MM.1S (cell line): Measurements from ENCODE around the gene MRM3.

Source experiments
- CTCF ChIP-seq: fragments of 300-600 bp; sonication (generic); IDR thresholded peaks from 2 replicates; pipeline ENCODE4 v1.5.1; 2016; ENCODE audit warnings: antibody characterized with exemption, low read length, mixed read lengths
- EZH2 ChIP-seq: fragments of 300-600 bp; sonication (generic); optimal IDR thresholded peaks from 2 replicates; pipeline ENCODE3; 2017; ENCODE audit warnings: low read depth, mild to moderate bottlenecking, antibody characterized with exemption, low read length, mixed read lengths
- EZH2phosphoT487 ChIP-seq: fragments of 300-600 bp; sonication (generic); IDR thresholded peaks from 2 replicates; pipeline ENCODE4 v1.6.1; 2018; ENCODE audit warnings: antibody characterized with exemption, low read length

GRCh38 chr17:802481-802880 is 20.3 kb downstream of the MRM3 start:
- no peak for TF ChIP-seq CTCF
- peak; percentile 89 for TF ChIP-seq EZH2
- no peak for TF ChIP-seq EZH2phosphoT487
